ENCODE results near the gene CDKN2A.

The CDKN2A gene

DNA sequence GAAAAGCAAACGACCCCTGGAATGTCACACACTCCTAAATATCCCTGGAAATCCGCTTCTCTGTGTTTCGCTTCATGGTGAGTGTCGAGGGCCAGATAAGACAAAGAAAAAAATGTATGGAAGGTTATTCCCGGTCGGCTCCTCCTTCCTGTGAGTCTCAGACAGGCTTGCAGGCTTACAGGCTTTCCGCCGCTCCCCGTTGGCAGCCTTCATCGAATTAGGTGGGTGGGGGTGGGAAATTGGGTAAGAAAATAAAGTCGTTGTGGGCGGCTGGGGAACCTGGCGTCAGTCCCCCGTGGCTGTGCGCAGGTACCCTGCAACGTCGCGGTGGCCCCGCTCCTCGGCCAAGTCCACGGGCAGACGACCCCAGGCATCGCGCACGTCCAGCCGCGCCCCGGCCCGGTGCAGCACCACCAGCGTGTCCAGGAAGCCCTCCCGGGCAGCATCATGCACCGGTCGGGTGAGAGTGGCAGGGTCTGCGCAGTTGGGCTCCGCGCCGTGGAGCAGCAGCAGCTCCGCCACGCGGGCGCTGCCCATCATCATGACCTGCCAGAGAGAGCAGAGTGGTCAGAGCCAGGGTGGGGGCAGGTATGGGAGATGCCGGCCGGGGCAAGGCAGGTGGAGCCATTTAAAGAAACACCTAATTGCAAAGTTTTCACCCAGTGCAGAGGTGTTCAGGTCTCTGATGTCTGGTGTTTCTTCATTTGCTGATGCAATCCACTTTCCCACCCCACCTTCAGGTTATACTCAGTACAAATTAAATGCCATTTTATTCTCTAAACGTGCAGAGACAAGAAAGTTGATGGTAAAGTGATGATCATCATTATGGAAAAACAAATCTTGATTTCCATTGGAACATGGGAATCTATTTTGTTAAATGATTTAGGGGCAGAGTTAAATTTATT, 11.8 kb upstream of the CDKN2A start:
- no peak for DNase-seq

DNA sequence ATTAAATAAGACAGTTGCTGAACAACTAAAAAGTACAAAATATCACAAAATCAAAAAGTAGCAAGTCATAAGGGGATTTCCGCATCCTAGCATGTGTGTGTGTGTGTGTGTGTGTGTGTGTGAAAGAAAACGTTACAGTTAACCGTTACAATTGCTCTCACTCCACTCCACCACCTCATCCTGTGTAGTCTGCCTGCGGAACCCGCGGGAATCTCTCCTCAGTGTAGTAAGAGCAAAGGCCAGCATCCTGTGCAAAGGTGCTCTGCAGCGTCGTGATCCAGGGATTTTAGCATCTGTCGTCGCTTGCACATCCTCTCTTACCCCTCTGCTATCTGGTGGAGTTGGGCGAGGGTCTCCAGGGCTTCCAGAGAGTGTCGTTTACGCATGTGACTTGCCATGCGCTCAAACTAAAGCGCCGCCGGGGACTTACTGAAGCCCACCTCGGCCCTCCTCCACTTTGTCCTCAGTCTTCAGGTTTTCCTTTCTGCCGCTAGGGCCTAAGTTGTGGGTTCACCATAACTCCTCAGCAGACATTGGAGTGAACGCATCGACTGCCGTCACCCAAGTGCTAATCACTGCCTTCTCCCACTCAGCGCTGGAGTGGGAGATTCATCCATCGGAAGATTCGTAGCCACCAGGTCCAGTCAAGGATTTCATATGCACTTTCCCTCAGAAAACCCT, 11.0 kb upstream of the CDKN2A start:
- no peak for DNase-seq

GRCh38 chr9:22002038-22002437, 7.8 kb upstream of the CDKN2A start:
- DNase-seq: no peak

DNA sequence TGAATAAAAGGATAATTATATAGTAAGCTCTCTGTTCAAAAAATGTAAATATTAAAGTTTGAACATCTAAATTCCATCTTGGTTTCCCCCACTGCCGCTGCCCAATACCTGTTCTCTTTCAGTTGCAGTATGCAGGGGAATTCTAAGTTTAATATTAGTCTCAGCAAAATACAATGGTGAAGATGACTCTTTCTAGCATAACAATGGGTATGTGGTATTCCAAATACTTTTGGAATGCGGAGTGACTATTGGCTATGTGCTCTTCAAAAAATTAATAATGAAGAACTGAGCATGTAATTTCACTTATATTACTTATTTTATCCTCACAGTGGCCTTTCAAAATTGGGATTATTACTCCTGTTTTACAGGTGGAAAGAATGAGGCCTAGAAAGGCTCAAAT, 3.8 kb upstream of the CDKN2A start:
- no peak for DNase-seq

DNA sequence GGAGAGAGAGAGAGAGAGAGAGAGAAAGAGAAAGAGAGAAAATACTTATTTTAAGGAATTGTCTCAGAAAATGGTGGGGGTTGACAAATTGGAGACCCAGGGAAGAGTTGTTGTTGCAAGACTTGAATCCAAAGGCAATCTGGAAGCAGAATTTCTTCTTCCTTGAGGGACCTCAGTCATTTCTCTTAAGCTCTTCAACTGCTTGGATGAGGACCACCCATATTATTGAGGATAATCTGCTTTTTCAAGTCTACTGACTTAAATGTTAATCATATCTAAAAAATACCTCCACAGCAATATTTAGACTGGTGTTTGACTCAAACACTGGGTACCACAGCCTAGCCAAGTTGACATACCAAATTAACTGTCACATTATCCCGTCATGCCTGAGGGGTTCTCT, 3.3 kb upstream of the CDKN2A start:
- no peak for DNase-seq

DNA sequence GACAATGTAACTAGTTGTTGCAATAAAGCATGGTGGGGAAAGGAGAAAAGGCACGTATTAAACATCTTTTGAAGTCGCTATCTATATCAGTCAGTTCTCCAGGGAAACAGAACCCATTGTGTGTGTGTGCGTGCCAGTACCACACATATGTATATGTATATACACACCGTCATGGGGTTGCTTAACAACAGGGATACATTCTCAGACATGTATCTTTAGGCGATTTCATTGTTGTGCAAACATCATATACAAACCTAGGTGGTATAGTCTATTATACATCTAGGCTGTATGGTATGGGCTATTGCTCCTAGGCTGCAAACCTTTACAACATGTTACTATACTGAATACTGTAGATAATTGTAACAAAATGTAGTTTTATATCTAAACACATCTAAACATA, 2.7 kb upstream of the CDKN2A start:
- DNase-seq: no peak

GRCh38 chr9:21996438-21996837, 2.2 kb upstream of the CDKN2A start:
- no peak for DNase-seq

DNA sequence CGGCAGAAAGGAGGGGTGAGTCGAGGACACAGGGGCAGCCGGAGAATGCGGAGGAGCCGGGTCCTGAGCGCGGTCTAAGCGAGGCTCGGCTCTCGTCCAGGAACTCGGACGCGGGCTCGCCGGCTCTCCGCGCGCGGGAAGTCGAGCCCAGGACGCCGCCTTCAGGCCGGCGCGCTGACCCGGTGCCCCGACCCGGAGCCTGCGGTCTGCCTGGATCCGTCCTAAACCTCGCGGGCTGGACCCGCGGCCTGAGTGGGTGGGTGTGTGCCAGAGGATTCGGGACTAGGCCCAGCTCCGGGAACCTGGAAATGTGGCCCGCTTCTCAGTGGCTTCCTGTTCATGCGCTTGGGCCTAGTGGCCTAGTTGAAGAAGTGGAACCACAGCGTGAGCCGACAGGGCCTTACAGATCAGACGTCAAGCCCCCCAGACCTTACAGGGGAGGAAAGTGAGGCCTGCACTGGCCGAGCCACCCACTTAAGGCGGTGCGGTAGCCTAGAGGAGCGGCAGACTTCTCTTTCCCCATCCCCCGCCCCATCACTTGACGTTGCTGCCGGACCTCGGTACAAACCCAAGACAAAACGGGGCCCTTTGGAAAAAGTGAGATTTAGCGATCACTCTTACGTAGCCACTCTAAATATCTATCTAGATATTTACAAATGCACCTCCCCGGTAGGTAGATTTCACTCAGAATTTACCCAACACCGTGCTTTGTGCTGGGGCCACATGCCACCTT, 1.6 kb upstream of the CDKN2A start:
- DNase-seq: no peak

GRCh38 chr9:21995006-21995665, 944 bp upstream of the CDKN2A start:
- DNase-seq: peak; percentile 34

- DNase-seq: no peak
These were observed 389 bp upstream of the CDKN2A start, which contains the start of gene CDKN2B-AS1 for GRCh38 chr9:21994556-21995005. Gene CDKN2B-AS1 (plus strand): TSS chr9:21994791.

- DNase-seq: no peak
These were observed 1.2 kb downstream of the CDKN2A start for GRCh38 chr9:21993007-21993406.

DNA sequence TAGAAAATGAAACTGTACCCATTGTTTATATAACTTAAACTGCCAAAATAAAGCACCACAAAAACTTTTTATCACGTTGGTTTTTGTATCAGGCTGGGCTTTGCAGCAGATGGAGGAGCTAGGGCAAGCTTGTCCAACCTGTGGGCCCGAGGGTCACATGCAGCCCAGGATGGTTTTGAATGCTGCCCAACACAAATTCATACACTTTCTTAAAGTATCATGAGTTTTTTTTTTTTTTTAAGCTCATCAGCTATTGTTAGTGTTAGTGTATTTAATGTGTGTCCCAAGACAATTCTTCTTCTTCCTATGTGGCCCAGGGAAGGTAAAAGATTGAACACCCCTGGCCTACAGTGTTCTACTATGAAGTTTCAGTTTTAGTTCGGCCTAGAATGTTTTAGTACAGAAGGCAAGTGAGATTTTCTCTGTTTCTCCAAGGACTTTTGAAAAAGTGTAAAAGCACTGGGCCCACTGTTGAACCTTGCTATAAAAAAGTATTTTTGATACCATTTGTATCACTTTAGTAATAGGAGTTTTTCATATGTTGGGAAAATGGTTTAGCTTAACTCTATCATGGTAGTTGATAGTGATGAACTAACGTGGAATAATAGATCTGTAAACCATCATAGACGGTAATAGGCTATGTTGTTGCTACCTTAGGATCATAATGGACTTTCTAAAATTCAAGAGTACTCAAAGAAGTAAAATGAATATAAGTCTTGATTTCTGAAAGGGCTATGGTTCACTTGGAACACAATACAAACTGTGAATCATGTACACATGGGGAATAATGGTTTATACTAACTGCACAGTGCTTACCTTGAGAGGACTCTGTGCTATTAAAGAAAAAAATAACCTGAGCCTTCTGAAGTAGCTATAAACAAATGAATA, 2.9 kb downstream of the CDKN2A start:
- no peak for DNase-seq

GRCh38 chr9:21989440-21990189, 4.6 kb downstream of the CDKN2A start:
- no peak for DNase-seq

DNA sequence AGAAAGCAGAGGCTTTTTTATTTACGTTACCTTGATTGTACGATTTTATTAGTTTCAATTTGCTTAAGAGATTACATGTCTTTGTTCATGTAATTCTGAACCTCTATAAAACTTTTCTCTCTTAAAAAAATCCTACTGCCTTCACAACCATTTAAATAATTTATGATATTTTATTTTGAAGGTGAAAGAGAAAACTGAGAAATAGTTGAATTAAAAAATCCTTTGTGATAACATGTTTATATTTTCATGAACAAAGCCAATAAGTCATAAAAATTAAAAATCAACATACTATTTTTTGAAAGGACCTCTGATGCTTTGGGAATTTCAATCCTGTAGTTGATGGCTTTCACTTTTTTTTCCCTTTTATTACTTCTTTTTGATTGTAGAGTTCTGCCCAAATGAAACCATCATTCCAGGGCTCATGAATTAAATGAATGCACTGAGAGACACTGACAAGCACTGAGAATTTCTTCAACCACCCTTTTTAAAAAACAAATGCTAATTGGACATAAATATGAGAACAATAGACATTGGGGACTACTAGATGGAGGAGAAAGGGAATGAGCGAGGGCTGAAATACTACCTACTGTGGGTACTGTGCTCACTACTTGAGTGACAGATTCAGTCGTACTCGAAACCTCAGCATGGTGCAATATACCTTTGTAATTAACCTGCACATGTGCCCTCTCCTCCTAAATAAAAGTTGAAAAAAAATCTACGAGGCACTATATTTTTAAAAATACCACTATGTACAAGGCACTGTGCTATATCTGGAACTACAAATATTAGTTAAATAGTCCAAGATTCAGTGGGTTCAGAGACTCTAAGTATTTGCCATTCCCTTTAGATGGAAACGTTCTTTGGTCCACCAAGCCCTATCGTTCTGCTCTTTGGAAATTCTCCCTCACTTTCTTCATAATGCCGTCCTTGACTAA, 5.9 kb downstream of the CDKN2A start:
- no peak for DNase-seq

- no peak for DNase-seq
These were observed 8.1 kb downstream of the CDKN2A start for GRCh38 chr9:21985964-21986667.

DNA sequence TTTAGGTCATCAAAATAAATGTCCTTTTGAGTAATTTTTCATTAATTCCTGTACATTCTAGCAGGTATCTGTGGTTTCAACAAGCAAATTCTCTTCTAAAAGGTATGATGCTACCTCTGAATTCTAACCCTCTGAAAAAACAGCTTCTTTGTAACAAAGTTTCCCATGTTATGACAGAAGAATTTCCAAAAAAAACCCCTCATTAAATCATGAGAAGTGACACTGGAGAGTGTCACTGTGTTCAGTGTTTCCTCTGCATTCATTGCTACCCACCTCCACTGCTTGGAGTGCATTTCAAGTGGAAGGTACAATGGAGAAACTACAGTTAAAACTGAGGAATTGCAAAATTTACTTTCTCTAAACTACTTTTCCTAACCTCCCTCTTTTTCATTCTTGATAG, 10.1 kb downstream of the CDKN2A start:
- no peak for DNase-seq

DNA sequence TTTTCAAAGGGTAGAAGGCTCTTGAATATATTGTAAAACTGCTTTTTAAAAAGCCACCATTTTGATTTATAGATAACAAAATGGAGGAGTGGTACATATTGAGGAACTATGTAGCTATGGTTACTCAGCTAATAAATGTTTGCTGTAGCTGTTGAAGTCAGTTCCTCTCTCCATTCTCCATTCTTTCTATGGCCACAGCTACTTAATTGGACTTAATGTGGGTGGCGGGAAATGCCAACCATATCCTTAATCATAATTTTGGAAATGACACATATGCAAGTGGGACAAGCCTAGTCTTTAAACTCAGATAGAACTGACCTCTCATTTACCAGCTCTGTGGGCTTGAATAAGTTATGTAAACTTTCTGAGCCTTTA, 10.6 kb downstream of the CDKN2A start:
- no peak for DNase-seq

DNA sequence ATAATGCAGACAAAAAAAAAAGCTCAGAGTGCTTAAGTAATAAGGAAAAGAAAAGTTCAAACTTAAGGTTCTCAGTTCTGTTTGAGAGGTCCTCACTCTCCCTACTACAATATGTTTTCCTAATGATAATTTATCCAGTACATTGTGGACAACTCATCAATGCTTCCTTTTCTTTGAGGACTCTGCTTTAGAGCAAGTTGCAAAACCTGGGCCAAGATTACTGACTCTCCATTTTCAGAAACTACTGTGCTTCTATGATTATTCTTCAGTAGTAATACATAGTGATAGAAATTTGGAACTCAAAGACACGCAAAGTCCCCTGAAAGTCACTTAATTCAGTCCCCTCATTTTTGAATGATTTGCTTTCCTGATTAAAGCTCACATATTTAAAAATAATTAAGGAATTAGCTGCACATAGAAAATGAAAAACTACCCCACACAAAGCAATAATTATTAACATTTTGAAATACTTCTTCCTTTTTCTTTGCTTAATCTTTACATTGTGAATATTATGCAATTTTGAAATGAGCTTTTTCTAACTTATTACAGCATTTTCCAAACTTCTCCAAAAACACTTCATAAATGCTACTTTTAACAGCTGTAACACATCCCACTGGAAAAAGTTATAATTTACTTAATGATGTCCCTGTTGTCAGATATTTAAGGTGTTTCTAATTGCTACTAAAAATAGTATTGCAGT, 11.2 kb downstream of the CDKN2A start:
- no peak for DNase-seq

DNA sequence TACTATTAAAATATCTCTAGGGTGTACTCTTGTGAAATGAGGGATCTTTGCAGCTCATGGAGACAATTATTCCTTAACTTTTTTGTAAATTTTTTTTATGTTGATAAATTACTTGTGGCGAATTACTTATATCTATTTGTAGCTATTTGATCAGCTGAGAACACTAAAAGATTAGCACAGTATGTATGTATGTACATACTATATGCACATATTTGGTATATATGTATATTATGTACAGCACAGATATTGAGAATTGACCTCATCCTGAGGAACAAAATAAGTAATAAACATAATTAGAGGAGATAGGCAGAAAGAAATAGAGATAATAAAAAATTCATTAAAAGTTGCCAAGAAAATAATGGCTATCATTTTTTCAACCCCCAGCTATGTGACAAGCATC, 11.8 kb downstream of the CDKN2A start:
- no peak for DNase-seq
